HG03469 (cell line): ENCODE data around the gene SLIT3.

Experiments
- ATAC-seq: cut with Tn5 transposase; IDR thresholded peaks from one replicate; pipeline ENCODE4 v1.9.1; 2021; ENCODE audit warnings: mild to moderate bottlenecking, moderate library complexity, moderate number of reproducible peaks; ENCODE audit not compliant: unreplicated experiment

SLIT3 gene

DNA sequence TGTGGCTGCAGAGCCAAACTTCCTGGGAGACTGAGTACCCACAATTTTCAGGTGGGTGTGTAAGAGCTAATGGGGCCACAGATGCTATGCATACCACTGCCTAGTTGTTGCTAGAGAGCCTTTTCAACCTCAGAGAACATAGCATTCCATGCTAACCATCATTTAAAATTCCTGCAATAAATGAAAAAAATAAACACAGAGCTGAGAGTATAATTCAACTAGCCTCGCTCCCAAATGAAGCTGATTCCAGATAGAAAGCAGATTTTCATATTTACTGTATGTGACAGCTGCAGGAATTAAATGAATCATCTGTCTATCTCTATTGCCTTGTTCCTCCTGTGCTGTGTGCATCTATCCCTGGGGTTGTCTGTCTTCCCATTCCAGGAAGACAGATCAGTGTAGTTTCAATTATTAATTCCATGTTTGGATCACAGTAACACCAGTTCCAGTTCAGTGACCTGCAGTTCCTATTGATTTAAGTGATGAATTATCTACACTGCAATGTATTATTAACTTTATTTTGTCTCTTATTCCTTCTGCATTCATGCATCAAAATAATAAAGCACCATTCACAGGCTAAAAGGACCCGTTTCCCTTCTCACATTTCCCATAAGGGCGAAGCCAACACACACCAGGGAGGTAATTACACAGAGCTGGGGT, 324.5 kb downstream of the SLIT3 start:
- ATAC-seq = no peak

DNA sequence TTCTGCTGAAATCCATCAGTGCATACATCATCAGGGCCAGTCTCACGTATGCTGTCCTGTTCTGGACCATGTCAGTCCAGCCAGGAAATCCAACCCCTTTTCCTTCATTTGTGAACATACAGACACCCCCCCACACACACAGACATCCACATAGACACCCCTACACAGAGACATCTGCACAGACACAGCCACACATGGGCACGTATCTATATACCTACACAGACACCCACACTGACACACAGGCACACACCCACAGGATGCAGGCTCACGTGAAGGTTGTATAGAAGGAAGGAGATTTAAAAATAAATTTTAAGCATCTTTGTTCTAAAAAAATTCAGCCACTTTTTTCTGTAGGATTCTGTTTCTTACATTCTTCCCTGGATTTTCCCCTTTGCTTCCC, 325.6 kb downstream of the SLIT3 start:
- ATAC-seq = no peak

GRCh38 chr5:168974082-168974481, 326.9 kb downstream of the SLIT3 start:
- ATAC-seq = no peak

- ATAC-seq = no peak
Observed at GRCh38 chr5:168972731-168973130, 328.2 kb downstream of the SLIT3 start.

- ATAC-seq = no peak
Observed at GRCh38 chr5:168971100-168971499, 329.8 kb downstream of the SLIT3 start.

GRCh38 chr5:168969326-168969886, 331.5 kb downstream of the SLIT3 start:
- no peak for ATAC-seq

- no peak for ATAC-seq
Observed at GRCh38 chr5:168967882-168968620, 332.9 kb downstream of the SLIT3 start.

DNA sequence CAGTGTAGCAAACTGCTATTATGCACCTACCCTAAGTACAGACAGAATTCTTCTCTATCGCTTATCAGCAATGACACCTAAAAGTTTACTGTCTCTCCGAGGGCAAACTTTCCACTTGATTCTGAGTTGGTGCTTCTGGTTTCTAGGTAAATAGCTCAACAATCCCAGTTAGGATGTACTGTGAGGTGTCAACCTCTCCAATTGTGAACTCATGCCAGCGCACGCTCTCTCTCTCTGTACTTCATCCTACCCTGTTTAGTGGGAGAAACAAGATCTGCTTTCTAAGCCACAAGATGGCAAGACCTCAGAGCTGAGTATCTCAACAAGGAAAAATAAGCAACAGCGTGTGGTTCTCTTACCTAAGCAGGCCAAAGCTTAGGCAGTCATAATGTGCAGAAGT, 335.3 kb downstream of the SLIT3 start:
- no peak for ATAC-seq

- no peak for ATAC-seq
Observed at GRCh38 chr5:168964182-168964581, 336.8 kb downstream of the SLIT3 start.

DNA sequence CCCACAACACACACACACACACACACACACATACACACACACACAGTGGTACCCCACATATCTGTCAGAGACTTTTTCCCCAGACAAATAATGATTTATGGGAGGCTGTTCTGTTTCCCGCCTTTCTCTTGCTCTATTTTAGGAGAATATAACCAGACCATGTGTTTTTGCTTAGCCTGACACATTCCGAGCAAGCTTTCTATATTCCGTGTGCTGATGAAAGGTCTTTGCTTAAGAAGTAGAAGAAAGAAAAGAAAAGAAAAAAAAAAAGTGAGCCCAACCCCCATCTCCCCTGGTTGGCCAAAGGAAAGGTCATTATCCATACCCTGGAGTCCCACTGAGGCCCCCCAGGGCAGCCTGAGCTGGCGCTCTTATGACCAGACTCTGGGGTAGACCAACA, 338.6 kb downstream of the SLIT3 start:
- ATAC-seq = no peak

GRCh38 chr5:168961681-168962080, 339.3 kb downstream of the SLIT3 start:
- ATAC-seq = no peak

DNA sequence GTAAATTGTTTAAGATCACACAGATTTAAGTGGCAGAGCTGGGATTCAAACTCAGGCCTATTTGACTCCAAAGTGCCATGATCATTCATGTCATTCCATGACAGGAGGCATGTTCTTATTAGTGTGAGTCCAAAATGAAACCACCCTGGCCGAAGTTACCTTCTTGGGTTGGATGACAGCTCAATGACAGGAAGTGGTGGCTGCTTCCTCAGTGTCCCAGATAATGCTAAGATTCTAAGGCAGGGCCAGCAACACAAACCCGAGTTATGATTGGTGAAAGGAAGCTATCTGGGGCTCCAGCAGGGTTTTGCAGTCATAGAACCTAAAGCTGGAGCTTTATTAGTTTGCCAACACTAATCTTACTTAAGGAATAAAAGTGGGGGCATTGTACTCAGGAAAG, 340.4 kb downstream of the SLIT3 start:
- no peak for ATAC-seq

DNA sequence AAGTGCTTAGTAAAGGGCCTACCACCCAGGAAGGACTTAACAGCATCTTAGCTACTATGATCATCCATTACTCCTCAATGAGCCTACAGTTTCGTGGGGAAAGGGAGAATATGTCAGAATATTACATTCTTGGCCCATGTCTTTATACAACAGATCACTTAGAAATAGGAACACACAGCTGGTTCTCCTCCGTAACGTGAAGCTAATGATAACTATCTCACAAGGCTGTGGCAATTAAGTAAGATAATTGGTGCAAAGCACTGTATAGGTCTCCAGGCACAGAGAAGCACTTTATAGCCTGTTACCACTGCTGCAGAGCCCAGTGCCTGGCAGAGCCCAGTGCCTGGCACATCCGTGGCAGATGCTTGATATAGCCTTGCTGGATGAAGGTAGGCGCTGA, 347.6 kb downstream of the SLIT3 start:
- ATAC-seq = no peak

GRCh38 chr5:168952196-168952595, 348.7 kb downstream of the SLIT3 start:
- ATAC-seq = no peak

DNA sequence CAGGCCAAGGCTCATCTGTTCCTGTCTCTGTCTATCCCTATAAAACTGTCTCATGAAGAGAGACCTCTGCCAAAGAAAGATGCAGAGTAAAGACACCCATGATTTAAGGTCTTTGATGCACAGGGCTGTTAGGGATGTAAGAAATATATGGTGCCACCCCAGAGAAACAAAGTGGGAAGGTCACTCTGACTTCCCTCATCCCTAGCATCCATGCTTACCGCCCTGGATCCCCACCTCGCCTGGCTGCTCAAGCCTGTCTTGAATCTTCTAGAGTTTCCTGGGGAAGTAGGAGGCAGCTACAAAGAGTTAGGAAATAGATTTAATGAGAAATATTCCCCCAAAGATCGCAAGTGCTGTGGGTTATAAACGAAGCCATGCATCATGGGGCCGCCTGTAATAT, 349.2 kb downstream of the SLIT3 start:
- no peak for ATAC-seq

DNA sequence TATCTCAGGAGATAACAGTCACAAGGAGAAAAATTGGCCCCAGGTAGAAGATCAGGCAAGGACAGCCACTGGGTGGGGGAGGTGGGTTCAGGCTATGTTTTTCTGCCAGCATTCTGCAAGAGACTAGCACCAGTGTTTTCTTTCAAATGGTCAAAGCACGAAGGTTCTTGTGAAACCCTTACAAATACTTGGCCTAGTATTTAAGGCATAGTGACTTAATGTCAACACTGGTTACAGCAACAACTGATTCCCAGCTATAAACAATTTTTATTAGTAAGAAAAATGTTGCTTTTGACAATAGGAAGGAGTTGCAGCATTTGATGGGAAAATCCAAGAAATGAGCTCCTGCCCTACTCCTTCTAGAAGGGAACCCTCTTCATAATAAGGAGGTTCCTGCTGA, 349.6 kb downstream of the SLIT3 start:
- ATAC-seq = no peak

- no peak for ATAC-seq
Observed at GRCh38 chr5:168950241-168950951, 350.5 kb downstream of the SLIT3 start.

- ATAC-seq = no peak
Observed at GRCh38 chr5:168948746-168949145, 352.2 kb downstream of the SLIT3 start.

- ATAC-seq = no peak
Observed at GRCh38 chr5:168947212-168947868, 353.6 kb downstream of the SLIT3 start.

- ATAC-seq = no peak
Observed at GRCh38 chr5:168946363-168946762, 354.6 kb downstream of the SLIT3 start.

DNA sequence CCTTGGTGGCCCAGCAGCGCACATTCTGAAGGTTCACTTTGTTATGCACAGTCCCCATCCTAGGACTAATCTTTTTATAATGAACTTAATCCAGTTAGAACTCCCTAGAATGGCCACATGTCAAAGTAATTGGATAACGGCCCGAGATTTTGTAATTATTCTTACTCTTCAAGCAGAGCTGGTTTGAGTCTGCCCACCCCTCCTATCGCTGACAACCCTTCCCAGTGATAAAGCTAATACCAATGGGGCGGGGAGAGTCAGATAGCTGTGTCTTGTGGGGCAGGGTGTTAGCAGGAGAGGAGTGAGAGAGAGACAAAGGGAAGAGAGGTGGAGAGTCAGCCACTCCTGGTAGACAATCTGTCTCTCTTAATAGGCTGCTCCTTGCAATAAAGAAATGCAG, 356.9 kb downstream of the SLIT3 start:
- ATAC-seq = no peak
